H1 (cell line): Measurements from ENCODE around the gene IP6K3.

ENCODE experiments used
- CEBPB ChIP-seq: IDR thresholded peaks from 2 replicates; pipeline ENCODE4 v1.6.1; 2012; ENCODE audit warnings: low read depth, low read length
- CTCF ChIP-seq, 3 experiments: IDR thresholded peaks; 1 replicate in 2 of 3; 2 replicates in 1 of 3; pipeline versions ENCODE4 v1.5.1 to v1.6.1; 2011; ENCODE audit warnings: low read length in 3 of 3, mild to moderate bottlenecking in 3 of 3, inconsistent platforms in 2 of 3, low read depth in 1 of 3, moderate library complexity in 1 of 3; ENCODE audit not compliant: insufficient read depth in 1 of 3; ENCODE audit errors: control extremely low read depth in 1 of 3
- JUN ChIP-seq: IDR thresholded peaks from 2 replicates; pipeline ENCODE4 v1.6.1; 2011; ENCODE audit warnings: low read depth, mild to moderate bottlenecking, improper control_type of control experiment, low read length
- POLR2A ChIP-seq, 2 experiments: IDR thresholded peaks; 1 replicate in 1 of 2; 2 replicates in 1 of 2; pipeline ENCODE4 v1.6.1; 2011; ENCODE audit warnings: low read depth in 2 of 2, low read length in 2 of 2, mild to moderate bottlenecking in 2 of 2; ENCODE audit errors: control extremely low read depth in 1 of 2
- RNF2 ChIP-seq: fragments of 200-900, 300-1000 bp; sonication (generic); IDR thresholded peaks from 2 replicates; pipeline ENCODE4 v1.7.1; 2016; ENCODE audit warnings: borderline replicate concordance, low read depth, mild to moderate bottlenecking, antibody characterized with exemption, low read length; ENCODE audit not compliant: poor library complexity, severe bottlenecking; ENCODE audit errors: missing control alignments
- TBP ChIP-seq: IDR thresholded peaks from 2 replicates; pipeline ENCODE4 v1.6.1; 2011; ENCODE audit warnings: low read depth, low read length, improper control_type of control experiment
- USF2 ChIP-seq: IDR thresholded peaks from 2 replicates; pipeline ENCODE4 v1.6.1; 2011; ENCODE audit warnings: low read length, improper control_type of control experiment

GRCh38 chr6:33700391-33701050 lies 46.2 kb downstream of the IP6K3 start:
- TF ChIP-seq TBP (no peak), RNF2 (no peak), CEBPB (no peak), POLR2A (IDR thresholded peaks at IDR 0.05; ENCODE audit: control extremely low read depth in 1 of 2, low read depth in 2 of 2, low read length in 2 of 2) (no peak), JUN (no peak), USF2 (no peak), CTCF (IDR thresholded peaks at IDR 0.05; ENCODE audit: control extremely low read depth in 1 of 3, insufficient read depth in 1 of 3, low read depth in 1 of 3, low read length in 3 of 3) (peak in 2 of 3 experiments; percentile 92 to 98; a peak in 3 of 4 replicates)
